Neural cell (in vitro differentiated cells): ENCODE results near the gene ROR2.
"Not testable (repeated sequence)": the region's sequence is repeated elsewhere in the genome, so short reads cannot be mapped to it uniquely, and the experiment has no call there.

Experiments used
- CTCF ChIP-seq: fragments of 450-650 bp; IDR thresholded peaks from 2 replicates; pipeline ENCODE4 v1.5.1; 2014; ENCODE audit warnings: antibody characterized with exemption, mild to moderate bottlenecking, moderate library complexity; ENCODE audit not compliant: poor library complexity, severe bottlenecking
- EZH2 ChIP-seq: fragments of 200-600, 300-800 bp; shearing (Covaris generic), sonication (generic); IDR thresholded peaks from 2 replicates; pipeline ENCODE4 v1.6.1; 2014; ENCODE audit warnings: antibody characterized with exemption, low read length, borderline replicate concordance, mild to moderate bottlenecking; ENCODE audit not compliant: insufficient read depth, poor library complexity, severe bottlenecking
- MXI1 ChIP-seq: fragments of 450-650 bp; conservative IDR thresholded peaks from 2 replicates; pipeline ENCODE4 v1.6.1; 2014; ENCODE audit warnings: antibody characterized with exemption, mild to moderate bottlenecking; ENCODE audit not compliant: poor library complexity, severe bottlenecking
- POLR2AphosphoS5 ChIP-seq: IDR thresholded peaks from 2 replicates; pipeline ENCODE4 v1.6.1; 2012
- SMC3 ChIP-seq: fragments of 450-650 bp; conservative IDR thresholded peaks from 2 replicates; pipeline ENCODE4 v1.6.1; 2014; ENCODE audit warnings: antibody characterized with exemption, mild to moderate bottlenecking, moderate library complexity; ENCODE audit not compliant: poor library complexity

GRCh38 chr9:91517332-91517731 lies 432.7 kb downstream of the ROR2 start:
- not testable (repeated sequence) for TF ChIP-seq CTCF, SMC3, MXI1, POLR2AphosphoS5, EZH2
